ENCODE results near the gene CCDC12. TPM values are rescaled to one million over a fixed set of nuclear protein-coding genes. Genes with fewer than 3 reads are reported as not detected.

CCDC12 gene
- polyA plus RNA-seq, 4 donors = 59.7 to 84.5 (median 76.0) TPM

DNA sequence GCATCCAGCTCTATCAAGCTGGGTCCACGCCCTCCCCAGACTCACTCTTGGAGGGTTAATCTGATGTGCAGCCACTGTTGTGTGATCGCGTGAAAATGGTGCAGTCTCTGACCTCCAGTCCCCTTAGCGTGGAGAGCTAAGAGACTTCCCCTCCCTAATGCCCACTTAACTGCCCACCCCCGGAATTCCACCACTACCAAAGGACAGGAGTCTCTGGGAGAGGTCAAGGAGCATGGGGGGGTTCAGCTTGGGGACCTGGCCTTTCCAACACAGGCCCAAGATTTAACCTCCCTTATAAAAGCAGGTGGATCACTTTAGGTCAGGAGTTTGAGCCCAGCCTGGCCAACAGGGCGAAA lies 48.8 kb downstream of the CCDC12 start:
- Histone ChIP-seq H3K9me3 (ENCODE audit: control insufficient read depth in 2 of 2, insufficient read depth in 1 of 2, low read depth in 1 of 2, low read length in 1 of 2) (peaks cover 0 to 2% of the 10 kb centered on the region in 2 donors), H3K27ac (ENCODE audit: low read depth in 1 of 3, low read length in 2 of 3) (peak overlapping the region; percentile 54 to 73 (median 70)), H3K36me3 (ENCODE audit: control insufficient read depth in 3 of 3, insufficient read depth in 2 of 3, low read depth in 1 of 3, low read length in 3 of 3) (peaks cover 6 to 84% (median 10%) of the 10 kb centered on the region in 3 donors), H3K4me1 (ENCODE audit: control insufficient read depth in 3 of 3, insufficient read depth in 2 of 3, low read depth in 1 of 3, low read length in 2 of 3) (peaks cover 22 to 62% (median 25%) of the 10 kb centered on the region in 3 donors), H3K27me3 (ENCODE audit: control insufficient read depth in 3 of 3, insufficient read depth in 3 of 3, low read length in 3 of 3) (no peaks in the 10 kb centered on the region), H3K4me3 (ENCODE audit: low read depth in 1 of 3, low read length in 3 of 3) (no peak overlapping the region)
- FAIRE-seq (no peak), DNase-seq (no peak)
- WGBS, 3 donors = 79 to 90% (median 80%) methylated on average over 6 of the region's 6 CpGs

- peaks cover 0 to 2% of the 10 kb centered on the region in 2 donors for H3K9me3 ChIP-seq (ENCODE audit: control insufficient read depth in 2 of 2, insufficient read depth in 1 of 2, low read depth in 1 of 2, low read length in 1 of 2)
- peaks cover 16 to 56% (median 19%) of the 10 kb centered on the region in 3 donors for H3K4me1 ChIP-seq (ENCODE audit: control insufficient read depth in 3 of 3, insufficient read depth in 2 of 3, low read depth in 1 of 3, low read length in 2 of 3)
- H3K36me3 ChIP-seq (ENCODE audit: control insufficient read depth in 3 of 3, insufficient read depth in 2 of 3, low read depth in 1 of 3, low read length in 3 of 3) = peaks cover 6 to 84% (median 14%) of the 10 kb centered on the region in 3 donors
- DNase-seq (peak; percentile 54 to 62), FAIRE-seq (no peak)
- WGBS, 3 donors = 39 to 45% (median 41%) methylated on average over 15 of the region's 15 CpGs
- no peak overlapping the region for H3K4me3 ChIP-seq (ENCODE audit: low read depth in 1 of 3, low read length in 3 of 3)
- peak overlapping the region; percentile 54 to 73 (median 70) for H3K27ac ChIP-seq (ENCODE audit: low read depth in 1 of 3, low read length in 2 of 3)
- H3K27me3 ChIP-seq (ENCODE audit: control insufficient read depth in 3 of 3, insufficient read depth in 3 of 3, low read length in 3 of 3) = no peaks in the 10 kb centered on the region
These were observed 49.5 kb downstream of the CCDC12 start for GRCh38 chr3:46926871-46927717.

GRCh38 chr3:46926447-46926846 lies 50.1 kb downstream of the CCDC12 start:
- DNase-seq = no peak
- WGBS, 3 donors = 79 to 90% (median 89%) methylated on average over 4 to 6 of the region's 6 CpGs
- H3K4me1 ChIP-seq (ENCODE audit: control insufficient read depth in 3 of 3, insufficient read depth in 2 of 3, low read depth in 1 of 3, low read length in 2 of 3) = peaks cover 11 to 49% (median 18%) of the 10 kb centered on the region in 3 donors
- H3K9me3 ChIP-seq (ENCODE audit: control insufficient read depth in 2 of 2, insufficient read depth in 1 of 2, low read depth in 1 of 2, low read length in 1 of 2) = peaks cover 0 to 2% of the 10 kb centered on the region in 2 donors
- FAIRE-seq = no peak
- H3K27ac ChIP-seq (ENCODE audit: low read depth in 1 of 3, low read length in 2 of 3) = peak overlapping the region in 2 of 3 donors; percentile 70 to 73
- no peaks in the 10 kb centered on the region for H3K27me3 ChIP-seq (ENCODE audit: control insufficient read depth in 3 of 3, insufficient read depth in 3 of 3, low read length in 3 of 3)
- peaks cover 13 to 88% (median 20%) of the 10 kb centered on the region in 3 donors for H3K36me3 ChIP-seq (ENCODE audit: control insufficient read depth in 3 of 3, insufficient read depth in 2 of 3, low read depth in 1 of 3, low read length in 3 of 3)
- H3K4me3 ChIP-seq (ENCODE audit: low read depth in 1 of 3, low read length in 3 of 3) = no peak overlapping the region

- Histone ChIP-seq H3K27me3 (ENCODE audit: control insufficient read depth in 3 of 3, insufficient read depth in 3 of 3, low read length in 3 of 3) (no peaks in the 10 kb centered on the region), H3K9me3 (ENCODE audit: control insufficient read depth in 2 of 2, insufficient read depth in 1 of 2, low read depth in 1 of 2, low read length in 1 of 2) (peaks cover 0 to 2% of the 10 kb centered on the region in 2 donors), H3K4me1 (ENCODE audit: control insufficient read depth in 3 of 3, insufficient read depth in 2 of 3, low read depth in 1 of 3, low read length in 2 of 3) (peaks cover 7 to 45% (median 14%) of the 10 kb centered on the region in 3 donors), H3K36me3 (ENCODE audit: control insufficient read depth in 3 of 3, insufficient read depth in 2 of 3, low read depth in 1 of 3, low read length in 3 of 3) (peaks cover 17 to 89% (median 23%) of the 10 kb centered on the region in 3 donors), H3K27ac (ENCODE audit: low read depth in 1 of 3, low read length in 2 of 3) (peak overlapping the region in 2 of 3 donors; percentile 70 to 73), H3K4me3 (ENCODE audit: low read depth in 1 of 3, low read length in 3 of 3) (no peak overlapping the region)
- 41 to 62% (median 61%) methylated on average over 6 of the region's 6 CpGs for WGBS, 3 donors
- FAIRE-seq = no peak
- peak in 1 of 2 donors; percentile 61 for DNase-seq
These were observed 50.5 kb downstream of the CCDC12 start for GRCh38 chr3:46926039-46926438.

GRCh38 chr3:46925585-46925934 lies 51.0 kb downstream of the CCDC12 start:
- WGBS, 3 donors = 59 to 64% (median 63%) methylated on average over 5 of the region's 5 CpGs
- H3K9me3 ChIP-seq (ENCODE audit: control insufficient read depth in 2 of 2, insufficient read depth in 1 of 2, low read depth in 1 of 2, low read length in 1 of 2) = peaks cover 0 to 2% of the 10 kb centered on the region in 2 donors
- peaks cover 2 to 41% (median 10%) of the 10 kb centered on the region in 3 donors for H3K4me1 ChIP-seq (ENCODE audit: control insufficient read depth in 3 of 3, insufficient read depth in 2 of 3, low read depth in 1 of 3, low read length in 2 of 3)
- peaks cover 21 to 89% (median 23%) of the 10 kb centered on the region in 3 donors for H3K36me3 ChIP-seq (ENCODE audit: control insufficient read depth in 3 of 3, insufficient read depth in 2 of 3, low read depth in 1 of 3, low read length in 3 of 3)
- no peak for DNase-seq
- no peaks in the 10 kb centered on the region for H3K27me3 ChIP-seq (ENCODE audit: control insufficient read depth in 3 of 3, insufficient read depth in 3 of 3, low read length in 3 of 3)
- FAIRE-seq = no peak
- H3K4me3 ChIP-seq (ENCODE audit: low read depth in 1 of 3, low read length in 3 of 3) = no peak overlapping the region
- peak overlapping the region in 1 of 3 donors; percentile 73 for H3K27ac ChIP-seq (ENCODE audit: low read depth in 1 of 3, low read length in 2 of 3)

DNA sequence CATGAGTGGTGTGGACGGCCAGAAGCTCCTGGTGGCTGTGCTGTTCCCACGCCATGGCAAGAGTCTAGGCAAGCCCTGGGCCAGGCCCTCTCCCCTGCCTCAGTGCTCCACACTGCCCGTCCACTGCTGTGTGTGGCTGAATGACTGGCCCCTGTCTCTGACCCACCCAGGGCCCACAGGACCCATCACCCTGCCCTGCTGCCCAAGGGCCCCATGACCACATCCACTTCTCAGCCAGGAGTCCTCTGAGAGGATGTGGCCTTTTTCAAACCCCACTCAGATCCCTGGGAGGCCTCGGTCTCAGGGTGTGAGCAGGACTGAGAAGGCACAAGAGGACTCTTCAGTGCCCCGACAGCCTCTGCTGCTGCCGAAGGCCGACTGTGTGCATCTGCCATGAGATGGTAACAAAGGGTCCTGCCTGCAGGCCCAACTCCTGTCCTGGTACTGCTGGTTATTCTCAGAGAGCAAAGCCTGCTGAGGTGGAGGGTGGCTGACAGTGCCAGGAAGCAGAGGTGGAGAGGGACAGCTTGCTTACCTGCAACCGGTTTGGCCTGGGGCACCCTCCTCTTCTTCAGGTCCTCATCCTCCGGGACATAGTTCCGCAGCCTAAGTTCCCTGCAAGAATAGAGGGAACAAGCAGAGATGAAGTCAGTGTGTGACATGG lies 51.5 kb downstream of the CCDC12 start:
- H3K4me1 ChIP-seq (ENCODE audit: control insufficient read depth in 3 of 3, insufficient read depth in 2 of 3, low read depth in 1 of 3, low read length in 2 of 3) = peaks cover 0 to 35% (median 6%) of the 10 kb centered on the region in 3 donors
- FAIRE-seq (no peak), DNase-seq (no peak)
- no peaks in the 10 kb centered on the region for H3K27me3 ChIP-seq (ENCODE audit: control insufficient read depth in 3 of 3, insufficient read depth in 3 of 3, low read length in 3 of 3)
- 89 to 92% (median 91%) methylated on average over 10 of the region's 10 CpGs for WGBS, 3 donors
- H3K36me3 ChIP-seq (ENCODE audit: control insufficient read depth in 3 of 3, insufficient read depth in 2 of 3, low read depth in 1 of 3, low read length in 3 of 3) = peaks cover 25 to 88% (median 26%) of the 10 kb centered on the region in 3 donors
- H3K27ac ChIP-seq (ENCODE audit: low read depth in 1 of 3, low read length in 2 of 3) = no peak overlapping the region
- peaks cover 0 to 2% of the 10 kb centered on the region in 2 donors for H3K9me3 ChIP-seq (ENCODE audit: control insufficient read depth in 2 of 2, insufficient read depth in 1 of 2, low read depth in 1 of 2, low read length in 1 of 2)
- H3K4me3 ChIP-seq (ENCODE audit: low read depth in 1 of 3, low read length in 3 of 3) = no peak overlapping the region

DNA sequence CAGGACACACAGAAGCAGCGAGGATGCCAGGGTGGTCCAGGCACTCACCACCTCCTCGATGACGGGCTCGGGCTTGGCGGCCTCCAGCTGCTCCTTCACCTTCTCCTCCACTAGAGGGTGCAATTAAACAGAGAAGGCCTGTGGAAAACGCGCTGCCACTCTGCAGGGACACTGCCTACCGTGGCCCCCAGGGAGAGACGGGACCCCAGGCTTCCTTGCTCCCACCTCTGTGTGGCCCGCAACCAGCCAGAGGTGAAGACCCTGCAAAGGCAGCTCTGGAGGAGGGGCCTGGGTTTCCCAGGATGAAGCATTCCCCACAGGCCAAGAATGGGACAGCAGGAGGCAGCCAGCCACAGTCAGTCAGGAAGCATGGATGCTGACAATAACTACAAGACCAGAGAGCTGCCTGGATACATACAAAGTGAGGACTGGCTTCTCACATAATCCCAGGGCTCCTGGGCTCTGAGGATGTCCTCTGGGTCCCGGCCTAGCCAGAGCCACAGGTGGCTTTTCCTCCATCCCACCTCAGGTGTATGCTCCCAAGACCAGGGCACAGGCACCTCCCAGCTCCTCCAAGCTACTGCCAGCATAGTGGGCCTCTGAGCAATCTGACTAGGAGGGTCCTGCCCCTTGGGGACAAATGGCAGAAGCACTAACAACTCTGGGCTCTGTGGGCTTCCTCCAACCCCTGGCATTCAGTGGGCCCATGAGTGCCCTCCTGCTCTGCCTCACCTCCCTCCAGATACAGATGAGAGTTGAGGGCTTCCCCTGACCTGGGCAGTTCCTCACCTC lies 52.8 kb downstream of the CCDC12 start:
- H3K9me3 ChIP-seq (ENCODE audit: control insufficient read depth in 2 of 2, insufficient read depth in 1 of 2, low read depth in 1 of 2, low read length in 1 of 2) = peaks cover 0 to 2% of the 10 kb centered on the region in 2 donors
- FAIRE-seq (no peak), DNase-seq (peak; percentile 58 to 69)
- 49 to 58% (median 50%) methylated on average over 10 to 11 of the region's 11 CpGs for WGBS, 3 donors
- peaks cover 25 to 89% (median 26%) of the 10 kb centered on the region in 3 donors for H3K36me3 ChIP-seq (ENCODE audit: control insufficient read depth in 3 of 3, insufficient read depth in 2 of 3, low read depth in 1 of 3, low read length in 3 of 3)
- no peaks in the 10 kb centered on the region for H3K27me3 ChIP-seq (ENCODE audit: control insufficient read depth in 3 of 3, insufficient read depth in 3 of 3, low read length in 3 of 3)
- peak overlapping the region in 1 of 3 donors; percentile 24 for H3K27ac ChIP-seq (ENCODE audit: low read depth in 1 of 3, low read length in 2 of 3)
- H3K4me3 ChIP-seq (ENCODE audit: low read depth in 1 of 3, low read length in 3 of 3) = no peak overlapping the region
- peaks cover 0 to 34% (median 6%) of the 10 kb centered on the region in 3 donors for H3K4me1 ChIP-seq (ENCODE audit: control insufficient read depth in 3 of 3, insufficient read depth in 2 of 3, low read depth in 1 of 3, low read length in 2 of 3)

Data from small intestine (tissue), 7 donors.